ENCODE results near the gene CALN1. TPM values are rescaled to one million over a fixed set of nuclear protein-coding genes. Genes with fewer than 3 reads are reported as not detected.

CALN1 gene
- total and polyA plus RNA-seq, 9 of the 15 experiments (the other 6 are each of a cell fraction or from before 2014, with no cell fraction given), result 1.4 to 7.5 (median 3.3) TPM

- no peak overlapping the region for H3K9ac ChIP-seq (ENCODE audit: insufficient read depth in 1 of 2, low read depth in 2 of 2, low read length in 2 of 2)
- DNase-seq (ENCODE audit: extremely low read depth in 1 of 4, low spot score in 3 of 4), result no peak
- TF ChIP-seq, protein P1, sequence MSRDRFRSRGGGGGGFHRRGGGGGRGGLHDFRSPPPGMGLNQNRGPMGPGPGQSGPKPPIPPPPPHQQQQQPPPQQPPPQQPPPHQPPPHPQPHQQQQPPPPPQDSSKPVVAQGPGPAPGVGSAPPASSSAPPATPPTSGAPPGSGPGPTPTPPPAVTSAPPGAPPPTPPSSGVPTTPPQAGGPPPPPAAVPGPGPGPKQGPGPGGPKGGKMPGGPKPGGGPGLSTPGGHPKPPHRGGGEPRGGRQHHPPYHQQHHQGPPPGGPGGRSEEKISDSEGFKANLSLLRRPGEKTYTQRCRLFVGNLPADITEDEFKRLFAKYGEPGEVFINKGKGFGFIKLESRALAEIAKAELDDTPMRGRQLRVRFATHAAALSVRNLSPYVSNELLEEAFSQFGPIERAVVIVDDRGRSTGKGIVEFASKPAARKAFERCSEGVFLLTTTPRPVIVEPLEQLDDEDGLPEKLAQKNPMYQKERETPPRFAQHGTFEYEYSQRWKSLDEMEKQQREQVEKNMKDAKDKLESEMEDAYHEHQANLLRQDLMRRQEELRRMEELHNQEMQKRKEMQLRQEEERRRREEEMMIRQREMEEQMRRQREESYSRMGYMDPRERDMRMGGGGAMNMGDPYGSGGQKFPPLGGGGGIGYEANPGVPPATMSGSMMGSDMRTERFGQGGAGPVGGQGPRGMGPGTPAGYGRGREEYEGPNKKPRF (IDR thresholded peaks at IDR 0.05; ENCODE audit: low read depth, low read length), result no peak
- TF ChIP-seq BMI1 (IDR thresholded peaks at IDR 0.05; ENCODE audit: low read length) (no peak), DIDO1 (tag; IDR thresholded peaks at IDR 0.05; ENCODE audit: low read depth) (no peak), HDAC3 (IDR thresholded peaks at IDR 0.05; ENCODE audit: borderline replicate concordance, partially characterized antibody) (no peak)
- H3K4me1 ChIP-seq (replicated peaks in 1 of 2; ENCODE audit: control insufficient read depth in 2 of 2, insufficient read depth in 2 of 2, low read length in 2 of 2), result no peaks in the 10 kb centered on the region
- POLR2A ChIA-PET, result no interaction called here
- 11% methylated on average over 7 of the region's 7 CpGs for WGBS (ENCODE audit: insufficient coverage, low coverage, missing lambda C conversion rate)
- in situ Hi-C loops (cut with MboI), result no loop called here
- no peak overlapping the region for H3K27ac ChIP-seq (ENCODE audit: extremely low read depth, low read depth, low read length)
- ATAC-seq, result no peak
- no peak overlapping the region for H3K4me3 ChIP-seq
- CTCF ChIA-PET (ENCODE audit: low intra/inter-chr PET ratio), result no interaction called here
- H2AFZ ChIP-seq (ENCODE audit: low read depth, low read length), result no peak overlapping the region
- H4K20me1 ChIP-seq (replicated peaks; ENCODE audit: control insufficient read depth, insufficient read depth, low read length), result no peaks in the 10 kb centered on the region
- H3K9me3 ChIP-seq (replicated peaks; ENCODE audit: control insufficient read depth, insufficient read depth, low read depth, low read length), result no peaks in the 10 kb centered on the region
- H3K4me2 ChIP-seq (ENCODE audit: insufficient read depth, low read length), result no peak overlapping the region
- no peaks in the 10 kb centered on the region for H3K79me2 ChIP-seq (ENCODE audit: control insufficient read depth, insufficient read depth, low read length)
- H3K9me1 ChIP-seq (ENCODE audit: control insufficient read depth, insufficient read depth, low read length), result no peaks in the 10 kb centered on the region
- intact Hi-C loops (cut with micrococcal nuclease), result no loop called here
- H3K27me3 ChIP-seq (ENCODE audit: control insufficient read depth in 2 of 2, insufficient read depth in 2 of 2, low read length in 2 of 2), result peaks cover 7 to 9% of the 10 kb centered on the region in 2 experiments; a peak in 1 of 5 replicates
- FAIRE-seq, result no peak
- BruUV-seq (replicated peaks), result no TSS peak
- no peaks in the 10 kb centered on the region for H3K36me3 ChIP-seq (ENCODE audit: control insufficient read depth, insufficient read depth, low read length)
Observed at GRCh38 chr7:71933426-71933825, 478.7 kb downstream of the CALN1 start.
